Suprapubic skin (tissue), 4 donors: Measurements from ENCODE around the gene GLS2. TPM values are rescaled to one million over a fixed set of nuclear protein-coding genes. Genes with fewer than 3 reads are reported as not detected.

Experiments
- DNase-seq, 2 donors: peaks; one replicate each; pipeline ENCODE4 v3.0.0-alpha.2; 2019; ENCODE audit warnings: low spot score in 2 of 2
- H3K27ac ChIP-seq: fragments of 200-600 bp; sonication (generic); one replicate; pipeline ENCODE4 v1.5.1; 2019
- H3K27me3 ChIP-seq: fragments of 200-600 bp; sonication (generic); one replicate; pipeline ENCODE4 v1.5.1; 2019
- H3K36me3 ChIP-seq: fragments of 200-600 bp; sonication (generic); one replicate; pipeline ENCODE4 v1.5.1; 2019
- H3K4me1 ChIP-seq: fragments of 200-600 bp; sonication (generic); one replicate; pipeline ENCODE4 v1.5.1; 2019
- H3K4me3 ChIP-seq: fragments of 200-600 bp; sonication (generic); one replicate; pipeline ENCODE4 v1.5.1; 2019; ENCODE audit warnings: mild to moderate bottlenecking
- H3K9me3 ChIP-seq: fragments of 200-600 bp; sonication (generic); one replicate; pipeline ENCODE4 v1.5.1; 2019
- CTCF ChIP-seq, 2 donors: fragments of 200-600 bp in 1 of 2; fragments of 450-650 bp in 1 of 2; sonication (generic) in 1 of 2; IDR thresholded peaks; one replicate each; pipeline ENCODE4 v1.5.1; 2016 to 2019; ENCODE audit warnings: antibody characterized with exemption in 2 of 2, mild to moderate bottlenecking in 1 of 2, moderate library complexity in 1 of 2
- EP300 ChIP-seq: sonication (generic); formaldehyde crosslinking; IDR thresholded peaks from one replicate; pipeline ENCODE4 v1.6.1; 2017; ENCODE audit warnings: antibody characterized with exemption
- POLR2A ChIP-seq, 2 donors: fragments of 450-650 bp; IDR thresholded peaks; one replicate each; pipeline ENCODE4 v1.6.1; 2017; ENCODE audit warnings: antibody characterized with exemption in 2 of 2, mild to moderate bottlenecking in 2 of 2, moderate library complexity in 2 of 2
- POLR2AphosphoS5 ChIP-seq, 3 donors: sonication (generic); formaldehyde crosslinking; IDR thresholded peaks; one replicate each; pipeline ENCODE4 v1.6.1; 2017; ENCODE audit warnings: antibody characterized with exemption in 3 of 3
- WGBS: methylation state at CpG from one replicate; pipeline ENCODE4 v1.1.5; 2018; 5-methylcytosine and 5-hydroxymethylcytosine counted together
- total RNA-seq, 4 donors: library from RNA; depleted of rRNA; stranded (reverse); fragments of >200 nt; gene quantifications; one replicate each; pipeline ENCODE4 v1.1.0, GENCODE V29; 2016

The GLS2 gene
- total RNA-seq = 10 to 100 TPM in 2 of 4 donors, 1 to 10 TPM in 2; 7.9 to 23.9 (median 10.5) TPM

GRCh38 chr12:56488041-56488955 lies at the start of gene GLS2:
TSS of gene GLS2 (minus strand) at chr12:56488161. CDS start at chr12:56488118, 43 bp downstream.
- peaks cover 20% of the 10 kb centered on the region for H3K4me1 ChIP-seq
- peak within 1 kb of the TSS; percentile 28 for H3K27ac ChIP-seq
- DNase-seq = peak; percentile 83
- peaks cover 18% of the 10 kb centered on the region for H3K27me3 ChIP-seq
- TF ChIP-seq POLR2AphosphoS5 (IDR thresholded peaks at IDR 0.05) = no peak
- TF ChIP-seq EP300 = no peak
- no peak for TF ChIP-seq POLR2A (IDR thresholded peaks at IDR 0.05)
- TF ChIP-seq CTCF (IDR thresholded peaks at IDR 0.05) = no peak
- no peaks in the 10 kb centered on the region for H3K36me3 ChIP-seq
- H3K9me3 ChIP-seq = no peaks in the 10 kb centered on the region
- 19% methylated on average over 53 of the region's 59 CpGs for WGBS
- peak within 1 kb of the TSS; percentile 75 for H3K4me3 ChIP-seq

- TF ChIP-seq POLR2AphosphoS5 (IDR thresholded peaks at IDR 0.05) = no peak
- no peak for TF ChIP-seq CTCF (IDR thresholded peaks at IDR 0.05)
- TF ChIP-seq EP300 = no peak
- no peak for TF ChIP-seq POLR2A (IDR thresholded peaks at IDR 0.05)
- Histone ChIP-seq H3K36me3 (no peaks in the 10 kb centered on the region), H3K4me1 (no peaks in the 10 kb centered on the region)
Measured at GRCh38 chr12:56537546-56537945, 49.6 kb upstream of the GLS2 start.

DNA sequence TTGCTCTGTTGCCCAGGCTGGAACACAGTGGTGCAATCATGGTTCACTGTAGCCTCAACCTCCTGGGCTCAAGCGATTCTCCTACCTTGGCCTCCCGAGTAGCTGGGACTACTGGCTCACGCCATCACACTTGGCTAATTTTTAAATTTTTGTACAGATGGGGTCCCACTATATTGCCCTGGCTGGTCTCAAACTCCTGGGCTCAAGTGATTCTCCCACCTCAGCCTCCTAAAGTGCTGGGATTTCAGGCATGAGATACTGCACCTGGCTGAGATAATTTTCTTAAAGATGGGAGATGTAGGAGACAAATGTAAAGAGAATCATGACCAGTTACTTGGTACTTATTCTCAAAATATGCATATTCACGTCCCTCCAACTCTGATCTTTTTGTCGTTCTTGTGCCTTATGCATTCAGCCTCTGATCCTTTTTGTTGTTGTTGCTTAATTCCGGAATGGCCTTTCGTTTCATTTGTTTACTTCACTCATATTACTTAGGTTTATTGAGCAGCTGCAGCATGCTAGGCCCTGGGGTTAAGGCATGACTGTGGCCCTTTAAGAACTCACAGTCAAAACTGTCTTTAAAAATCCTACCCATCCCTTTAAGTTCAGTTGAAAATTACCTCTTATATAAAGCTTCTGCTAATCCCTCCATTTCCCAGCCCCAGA lies 42.6 kb upstream of the GLS2 start:
- Histone ChIP-seq H3K4me3 (no peak overlapping the region), H3K9me3 (no peaks in the 10 kb centered on the region), H3K27ac (no peak overlapping the region), H3K27me3 (no peaks in the 10 kb centered on the region), H3K4me1 (peaks cover 17% of the 10 kb centered on the region), H3K36me3 (no peaks in the 10 kb centered on the region)
- DNase-seq = no peak
- TF ChIP-seq CTCF (IDR thresholded peaks at IDR 0.05) (no peak), POLR2A (IDR thresholded peaks at IDR 0.05) (no peak), EP300 (no peak), POLR2AphosphoS5 (IDR thresholded peaks at IDR 0.05) (no peak)
- 79% methylated on average over 7 of the region's 7 CpGs for WGBS

More at GRCh38 chr12:56537546-56537945, 49.6 kb upstream of the GLS2 start:
- Histone ChIP-seq H3K27me3 (no peaks in the 10 kb centered on the region), H3K27ac (no peak overlapping the region), H3K4me3 (no peak overlapping the region), H3K9me3 (no peaks in the 10 kb centered on the region)
- no peak for DNase-seq

- no peak overlapping the region for H3K27ac ChIP-seq
- DNase-seq = no peak
- no peaks in the 10 kb centered on the region for H3K36me3 ChIP-seq
- no peak overlapping the region for H3K4me3 ChIP-seq
- H3K4me1 ChIP-seq = peaks cover 19% of the 10 kb centered on the region
- no peak for TF ChIP-seq CTCF (IDR thresholded peaks at IDR 0.05)
- no peak for TF ChIP-seq POLR2A (IDR thresholded peaks at IDR 0.05)
- TF ChIP-seq EP300 = no peak
- no peak for TF ChIP-seq POLR2AphosphoS5 (IDR thresholded peaks at IDR 0.05)
- no peaks in the 10 kb centered on the region for H3K27me3 ChIP-seq
- H3K9me3 ChIP-seq = no peaks in the 10 kb centered on the region
- 79% methylated on average over 4 of the region's 4 CpGs for WGBS
Measured at GRCh38 chr12:56529656-56530055, 41.7 kb upstream of the GLS2 start.

DNA sequence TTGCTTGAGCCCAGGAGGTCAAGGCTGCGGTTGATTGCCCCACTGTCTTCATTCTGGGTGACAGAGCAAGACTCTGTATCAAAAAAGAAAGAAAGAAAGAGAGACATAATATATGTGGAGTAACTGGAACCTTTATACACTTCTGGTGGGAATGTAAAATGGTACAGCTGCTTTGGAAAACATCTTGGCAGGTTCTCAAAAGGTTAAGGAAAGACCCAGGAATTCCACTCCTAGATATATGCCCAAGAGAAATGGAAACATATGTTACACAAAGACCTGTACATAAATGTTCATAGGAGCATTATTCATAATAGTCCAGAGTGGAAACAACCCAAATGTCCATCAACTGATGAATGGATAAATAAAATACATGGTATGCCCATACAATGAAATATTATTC lies 40.9 kb upstream of the GLS2 start:
- Histone ChIP-seq H3K27me3 (no peaks in the 10 kb centered on the region), H3K4me1 (peaks cover 26% of the 10 kb centered on the region), H3K9me3 (no peaks in the 10 kb centered on the region), H3K27ac (no peak overlapping the region), H3K36me3 (no peaks in the 10 kb centered on the region), H3K4me3 (no peak overlapping the region)
- TF ChIP-seq POLR2AphosphoS5 (IDR thresholded peaks at IDR 0.05) = no peak
- TF ChIP-seq POLR2A (IDR thresholded peaks at IDR 0.05) = no peak
- TF ChIP-seq EP300 = no peak
- TF ChIP-seq CTCF (IDR thresholded peaks at IDR 0.05) = no peak
- WGBS = 93% methylated on average over 1 of the region's 1 CpG
- DNase-seq = no peak
